GM23338 (cell line): ENCODE measurements around the gene KCNK3. TPM values are rescaled to one million over a fixed set of nuclear protein-coding genes. Genes with fewer than 3 reads are reported as not detected.

Source experiments
- ATAC-seq: fragments of 200-7000 bp; cut with Tn5 transposase; 3 replicates; pipeline ENCODE4 v1.9.1; 2020
- DNase-seq: peaks from one replicate; pipeline ENCODE4 v3.0.0-alpha.2; 2015; ENCODE audit warnings: low spot score
- H2AFZ ChIP-seq: fragments of 200-600 bp; sonication (generic); 2 replicates; pipeline ENCODE4 v1.8.0; 2016; ENCODE audit warnings: antibody characterized with exemption, mild to moderate bottlenecking, moderate library complexity
- H3F3A ChIP-seq: fragments of 200-600 bp; sonication (generic); replicated peaks from 2 replicates; pipeline ENCODE4 v1.8.0; 2017; ENCODE audit warnings: antibody characterized with exemption, mixed run types, low read depth
- H3K27ac ChIP-seq: fragments of 200-600 bp; sonication (generic); 2 replicates; pipeline ENCODE4 v1.6.1; 2016; ENCODE audit warnings: low read depth
- H3K27me3 ChIP-seq: fragments of 200-600 bp; sonication (generic); 2 replicates; pipeline ENCODE4 v1.8.0; 2016; ENCODE audit warnings: mild to moderate bottlenecking, mixed run types, moderate library complexity; ENCODE audit not compliant: insufficient read depth
- H3K36me3 ChIP-seq: fragments of 200-600 bp; sonication (generic); 2 replicates; pipeline ENCODE4 v1.8.0; 2016; ENCODE audit warnings: mild to moderate bottlenecking; ENCODE audit not compliant: insufficient read depth
- H3K4me1 ChIP-seq: fragments of 200-600 bp; sonication (generic); 2 replicates; pipeline ENCODE4 v1.8.0; 2016; ENCODE audit warnings: mild to moderate bottlenecking, moderate library complexity; ENCODE audit not compliant: insufficient read depth
- H3K4me2 ChIP-seq: fragments of 200-600 bp; sonication (generic); 2 replicates; pipeline ENCODE4 v1.7.1; 2017; ENCODE audit warnings: mixed run types
- H3K4me3 ChIP-seq: fragments of 200-600 bp; sonication (generic); 2 replicates; pipeline ENCODE4 v1.6.1; 2016; ENCODE audit warnings: mixed run types
- H3K79me2 ChIP-seq: fragments of 200-600 bp; sonication (generic); replicated peaks from 2 replicates; pipeline ENCODE4 v1.8.0; 2017; ENCODE audit warnings: mild to moderate bottlenecking; ENCODE audit not compliant: insufficient read depth
- H3K9me2 ChIP-seq: fragments of 200-600 bp; sonication (generic); 2 replicates; pipeline ENCODE4 v1.8.0; 2017; ENCODE audit not compliant: insufficient read depth
- H4K20me1 ChIP-seq: fragments of 200-600 bp; sonication (generic); replicated peaks from 2 replicates; pipeline ENCODE4 v1.8.0; 2017; ENCODE audit warnings: mild to moderate bottlenecking; ENCODE audit not compliant: insufficient read depth
- H3K27ac Mint-ChIP-seq: 2 replicates; pipeline ENCODE4 v1.8.0; 2020; ENCODE audit warnings: inconsistent platforms, mild to moderate bottlenecking, moderate library complexity, mixed read lengths
- H3K27me3 Mint-ChIP-seq: 3 replicates; pipeline ENCODE4 v1.8.0; 2022; ENCODE audit warnings: low read depth, mild to moderate bottlenecking, moderate library complexity, mixed read lengths, inconsistent platforms; ENCODE audit not compliant: insufficient read depth, poor library complexity
- H3K36me3 Mint-ChIP-seq: 3 replicates; pipeline ENCODE4 v1.8.0; 2021; ENCODE audit warnings: low read depth, mild to moderate bottlenecking, inconsistent platforms, moderate library complexity, mixed read lengths
- H3K4me1 Mint-ChIP-seq: 3 replicates; pipeline ENCODE4 v1.8.0; 2020; ENCODE audit warnings: mild to moderate bottlenecking, inconsistent platforms, mixed read lengths
- H3K4me3 Mint-ChIP-seq: 3 replicates; pipeline ENCODE4 v1.8.0; 2021; ENCODE audit warnings: moderate library complexity, mild to moderate bottlenecking, inconsistent platforms, mixed read lengths
- H3K9me3 Mint-ChIP-seq: 3 replicates; pipeline ENCODE4 v1.8.0; 2020; ENCODE audit warnings: moderate library complexity, mild to moderate bottlenecking, inconsistent platforms, mixed read lengths
- CTCF ChIP-seq, 2 experiments: fragments of 200-600 bp in 1 of 2; sonication (generic) in 1 of 2; conservative IDR thresholded peaks; 2 replicates each; pipeline versions ENCODE4 v1.5.1 to v1.6.1; 2016 to 2017; ENCODE audit warnings: antibody characterized with exemption in 2 of 2, low read depth in 2 of 2, mild to moderate bottlenecking in 2 of 2, moderate library complexity in 1 of 2
- EZH2 ChIP-seq: fragments of 200-600 bp; sonication (generic); IDR thresholded peaks from one replicate; pipeline ENCODE4 v1.8.0; 2017; ENCODE audit warnings: antibody characterized with exemption, mild to moderate bottlenecking, low read depth; ENCODE audit not compliant: unreplicated experiment
- EZH2phosphoT487 ChIP-seq: fragments of 200-600 bp; sonication (generic); IDR thresholded peaks from one replicate; pipeline ENCODE4 v1.8.1; 2018; ENCODE audit warnings: antibody characterized with exemption; ENCODE audit not compliant: unreplicated experiment
- JUNB ChIP-seq: IDR thresholded peaks from one replicate; pipeline ENCODE4 v1.6.1; 2016; ENCODE audit warnings: antibody characterized with exemption; ENCODE audit not compliant: unreplicated experiment
- NANOG ChIP-seq: IDR thresholded peaks from 2 replicates; pipeline ENCODE4 v1.6.1; 2016; ENCODE audit warnings: antibody characterized with exemption, borderline replicate concordance
- POLR2AphosphoS5 ChIP-seq: IDR thresholded peaks from 2 replicates; pipeline ENCODE4 v1.6.1; 2016; ENCODE audit warnings: antibody characterized with exemption, low read depth
- STAT1 ChIP-seq: IDR thresholded peaks from one replicate; pipeline ENCODE4 v1.6.1; 2016; ENCODE audit warnings: antibody characterized with exemption; ENCODE audit not compliant: unreplicated experiment
- ZNF114 ChIP-seq: fragments of 250-450 bp; sonication (Bioruptor Pico); IDR thresholded peaks from 2 replicates; pipeline ENCODE4 v1.5.0; 2020; ENCODE audit warnings: mild to moderate bottlenecking, moderate library complexity
- ZNF331 ChIP-seq: fragments of 250-450 bp; sonication (Bioruptor Pico); IDR thresholded peaks from 2 replicates; pipeline ENCODE4 v1.5.0; 2020; ENCODE audit warnings: low read depth, mild to moderate bottlenecking, moderate library complexity
- polyA plus RNA-seq: library from polyadenylated mRNA; unstranded; fragments of >200 nt; fragmentation: Nextera tagmentation; extraction: Ambion mirVana; gene quantifications from 2 replicates; pipeline ENCODE4 v1.2.1, GENCODE V29; 2016
- total RNA-seq: library from RNA; depleted of rRNA; stranded (reverse); fragments of >200 nt; shearing (Covaris generic); gene quantifications from 2 replicates; pipeline ENCODE4 v1.2.3, GENCODE V29; 2014
- TF ChIP-seq, protein P1 (sequence below): IDR thresholded peaks from one replicate; pipeline ENCODE4 v1.6.1; 2018; ENCODE audit warnings: antibody characterized with exemption; ENCODE audit not compliant: unreplicated experiment
- TF ChIP-seq, protein P2 (sequence below): IDR thresholded peaks from 2 replicates; pipeline ENCODE4 v1.6.1; 2016; ENCODE audit warnings: antibody characterized with exemption

Gene KCNK3
- total and polyA plus RNA-seq, 2 experiments from 2014 or later = not detected

DNA sequence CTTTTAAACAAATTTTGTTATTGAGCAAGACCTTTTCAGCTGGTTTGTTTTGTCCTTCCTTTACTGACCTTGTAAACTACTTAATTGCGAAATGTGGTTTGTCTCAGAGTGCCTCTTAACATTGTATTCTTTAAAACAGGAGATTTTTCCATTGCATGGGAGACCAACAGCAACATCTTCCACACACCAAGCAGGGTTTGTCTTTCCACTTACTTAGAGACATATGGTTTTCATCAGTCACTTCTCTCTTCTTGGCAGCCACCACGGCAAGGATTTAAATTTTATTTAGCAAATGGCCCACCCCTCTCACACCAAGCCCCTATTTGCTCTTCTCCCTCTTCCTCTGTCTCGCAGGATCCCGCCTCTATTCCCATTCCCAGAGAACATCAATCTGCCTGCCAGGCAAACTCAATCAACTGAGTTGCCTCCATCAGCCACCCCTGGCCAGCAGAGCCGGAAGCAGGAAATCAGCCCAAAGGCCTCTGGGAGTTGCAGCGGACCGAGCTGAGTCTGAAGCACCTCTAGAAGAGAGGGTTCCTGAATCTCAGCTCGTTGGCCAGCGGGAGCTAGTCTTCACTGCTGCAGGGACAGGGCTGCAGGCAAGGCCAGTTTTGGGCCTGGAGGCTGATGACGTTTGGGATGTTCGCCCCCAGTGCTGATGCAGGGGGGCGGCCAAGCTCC is 40.0 kb upstream of the KCNK3 start (continued):
- TF ChIP-seq CTCF (conservative IDR thresholded peaks at IDR 0.05; ENCODE audit: low read depth in 2 of 2) (no peak), ZNF331 (no peak), ZNF114 (CRISPR knock-in tag) (no peak), EZH2 (no peak), EZH2phosphoT487 (no peak), POLR2AphosphoS5 (no peak), NANOG (no peak)

DNA sequence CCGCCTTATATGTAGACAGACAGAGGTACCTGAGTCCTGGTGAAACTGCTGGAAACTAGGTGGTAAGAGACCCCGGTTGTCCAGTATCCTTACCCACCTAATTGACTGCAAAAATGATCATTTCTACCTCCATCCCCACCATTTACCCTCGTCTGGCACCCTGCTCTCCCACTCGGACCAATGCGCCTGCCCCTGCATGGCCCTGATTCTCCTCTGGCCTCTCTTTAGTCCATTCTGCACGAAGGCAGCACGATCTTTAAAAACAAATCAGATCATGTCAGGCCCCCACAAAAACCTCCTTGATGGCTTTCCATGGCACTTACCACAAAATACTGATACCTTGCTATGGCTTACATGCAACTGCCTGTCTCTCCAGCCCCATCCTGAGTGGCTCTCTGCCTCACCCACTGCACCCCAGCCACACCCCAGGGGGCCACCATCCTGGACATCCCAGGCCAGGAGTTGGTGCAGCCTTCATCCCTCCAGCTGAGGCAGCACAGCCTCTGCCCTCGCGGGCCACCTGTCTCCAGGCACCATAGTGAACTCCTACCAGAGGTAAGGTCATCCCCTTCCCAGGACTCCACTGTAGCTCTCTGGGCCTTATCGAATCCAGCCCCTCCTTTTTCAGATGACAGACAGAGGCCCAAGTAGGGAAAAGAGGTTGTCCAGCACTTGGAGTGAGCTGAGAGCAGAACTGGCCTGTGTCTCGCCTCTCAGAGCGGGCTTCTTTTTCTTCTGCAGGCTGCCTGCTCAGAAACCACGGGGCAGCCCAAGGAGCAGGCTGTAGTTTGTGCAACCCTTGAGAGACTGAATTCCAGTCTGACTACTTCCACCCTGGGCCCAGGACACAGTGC is 39.1 kb upstream of the KCNK3 start:
- Histone ChIP-seq H3K4me2 (no peak overlapping the region), H4K20me1 (no peaks in the 10 kb centered on the region), H2AFZ (no peak overlapping the region), H3K27me3 (no peaks in the 10 kb centered on the region), H3F3A (no peaks in the 10 kb centered on the region), H3K36me3 (no peaks in the 10 kb centered on the region), H3K27ac (no peak overlapping the region), H3K79me2 (no peaks in the 10 kb centered on the region), H3K4me1 (peaks cover 5% of the 10 kb centered on the region), H3K4me3 (no peak overlapping the region), H3K9me2 (no peaks in the 10 kb centered on the region)
- H3K36me3 Mint-ChIP-seq = no peaks in the 10 kb centered on the region; the same call in 2 of the 3 replicates
- DNase-seq = no peak
- H3K4me3 Mint-ChIP-seq = no peak overlapping the region; the same call in 2 of the 3 replicates
- H3K27me3 Mint-ChIP-seq = peaks cover 14% of the 10 kb centered on the region
- no peak for ATAC-seq
- peaks cover 20% of the 10 kb centered on the region for H3K4me1 Mint-ChIP-seq
- no peak overlapping the region for H3K27ac Mint-ChIP-seq
- H3K9me3 Mint-ChIP-seq = no peaks in the 10 kb centered on the region
- TF ChIP-seq, protein P1, sequence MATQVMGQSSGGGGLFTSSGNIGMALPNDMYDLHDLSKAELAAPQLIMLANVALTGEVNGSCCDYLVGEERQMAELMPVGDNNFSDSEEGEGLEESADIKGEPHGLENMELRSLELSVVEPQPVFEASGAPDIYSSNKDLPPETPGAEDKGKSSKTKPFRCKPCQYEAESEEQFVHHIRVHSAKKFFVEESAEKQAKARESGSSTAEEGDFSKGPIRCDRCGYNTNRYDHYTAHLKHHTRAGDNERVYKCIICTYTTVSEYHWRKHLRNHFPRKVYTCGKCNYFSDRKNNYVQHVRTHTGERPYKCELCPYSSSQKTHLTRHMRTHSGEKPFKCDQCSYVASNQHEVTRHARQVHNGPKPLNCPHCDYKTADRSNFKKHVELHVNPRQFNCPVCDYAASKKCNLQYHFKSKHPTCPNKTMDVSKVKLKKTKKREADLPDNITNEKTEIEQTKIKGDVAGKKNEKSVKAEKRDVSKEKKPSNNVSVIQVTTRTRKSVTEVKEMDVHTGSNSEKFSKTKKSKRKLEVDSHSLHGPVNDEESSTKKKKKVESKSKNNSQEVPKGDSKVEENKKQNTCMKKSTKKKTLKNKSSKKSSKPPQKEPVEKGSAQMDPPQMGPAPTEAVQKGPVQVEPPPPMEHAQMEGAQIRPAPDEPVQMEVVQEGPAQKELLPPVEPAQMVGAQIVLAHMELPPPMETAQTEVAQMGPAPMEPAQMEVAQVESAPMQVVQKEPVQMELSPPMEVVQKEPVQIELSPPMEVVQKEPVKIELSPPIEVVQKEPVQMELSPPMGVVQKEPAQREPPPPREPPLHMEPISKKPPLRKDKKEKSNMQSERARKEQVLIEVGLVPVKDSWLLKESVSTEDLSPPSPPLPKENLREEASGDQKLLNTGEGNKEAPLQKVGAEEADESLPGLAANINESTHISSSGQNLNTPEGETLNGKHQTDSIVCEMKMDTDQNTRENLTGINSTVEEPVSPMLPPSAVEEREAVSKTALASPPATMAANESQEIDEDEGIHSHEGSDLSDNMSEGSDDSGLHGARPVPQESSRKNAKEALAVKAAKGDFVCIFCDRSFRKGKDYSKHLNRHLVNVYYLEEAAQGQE = no peak
- TF ChIP-seq ZNF114 (CRISPR knock-in tag) (no peak), STAT1 (no peak), EZH2phosphoT487 (no peak), JUNB (no peak), CTCF (conservative IDR thresholded peaks at IDR 0.05; ENCODE audit: low read depth in 2 of 2) (no peak), ZNF331 (no peak), NANOG (no peak), POLR2AphosphoS5 (no peak)
- TF ChIP-seq, protein P2, sequence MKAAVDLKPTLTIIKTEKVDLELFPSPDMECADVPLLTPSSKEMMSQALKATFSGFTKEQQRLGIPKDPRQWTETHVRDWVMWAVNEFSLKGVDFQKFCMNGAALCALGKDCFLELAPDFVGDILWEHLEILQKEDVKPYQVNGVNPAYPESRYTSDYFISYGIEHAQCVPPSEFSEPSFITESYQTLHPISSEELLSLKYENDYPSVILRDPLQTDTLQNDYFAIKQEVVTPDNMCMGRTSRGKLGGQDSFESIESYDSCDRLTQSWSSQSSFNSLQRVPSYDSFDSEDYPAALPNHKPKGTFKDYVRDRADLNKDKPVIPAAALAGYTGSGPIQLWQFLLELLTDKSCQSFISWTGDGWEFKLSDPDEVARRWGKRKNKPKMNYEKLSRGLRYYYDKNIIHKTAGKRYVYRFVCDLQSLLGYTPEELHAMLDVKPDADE = no peak
